Stimulated activated CD4-positive, alpha-beta T cell treated with anti-CD3 and anti-CD28 coated beads, Interleukin-15, amount 100 ng/mL, for 24 hours (primary cell): ENCODE results near the gene MIPEP.
A peak's percentile ranks its signal among the peaks of the same experiment; 100 is the strongest.
"Not testable (repeated sequence)": the region's sequence is repeated elsewhere in the genome, so short reads cannot be mapped to it uniquely, and the experiment has no call there.

Experiments used
- DNase-seq: peaks from one replicate; pipeline ENCODE4 v3.0.0-alpha.2; 2020

The MIPEP gene

DNA sequence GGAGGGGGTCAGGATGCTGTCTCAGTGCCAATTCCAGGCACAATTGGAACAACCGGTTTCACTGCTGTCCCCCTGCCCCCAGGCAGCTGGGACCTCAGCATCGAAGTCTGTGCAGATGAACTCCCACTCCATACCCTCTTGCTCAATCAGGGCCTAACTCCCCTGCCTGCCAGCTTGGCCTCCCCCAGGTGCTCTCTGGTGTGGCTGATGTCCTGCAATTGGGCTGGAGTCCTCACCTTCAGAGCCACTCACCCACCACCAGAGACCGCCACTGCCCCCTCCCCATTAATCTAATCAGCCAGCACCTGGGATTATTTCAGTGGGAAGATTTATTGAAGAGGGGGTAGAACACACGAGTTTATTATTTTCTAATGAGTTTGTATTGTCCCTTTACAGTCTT is 118.8 kb downstream of the MIPEP start:
- DNase-seq = no peak

GRCh38 chr13:23769401-23769800 is 119.8 kb downstream of the MIPEP start:
- no peak for DNase-seq

DNA sequence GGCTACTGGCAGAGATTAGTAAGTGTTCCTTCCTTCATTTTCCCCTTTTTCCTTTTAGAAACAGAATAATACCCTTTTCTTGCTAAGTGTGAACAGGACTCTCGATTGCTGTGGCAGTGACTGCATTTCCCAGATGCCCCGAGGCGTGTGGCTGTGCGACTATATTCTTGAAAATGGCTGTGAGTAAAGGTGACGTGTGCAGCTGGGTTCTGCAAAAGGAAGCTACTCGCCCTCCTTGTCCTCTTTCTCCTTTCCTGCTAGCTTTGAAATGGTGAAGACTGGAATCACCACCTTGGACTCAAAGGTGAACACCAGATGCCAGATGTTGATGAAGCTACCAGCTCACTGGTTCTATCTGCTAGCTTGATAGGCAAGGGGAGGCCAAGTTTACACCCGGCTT is 121.4 kb downstream of the MIPEP start:
- DNase-seq = no peak

DNA sequence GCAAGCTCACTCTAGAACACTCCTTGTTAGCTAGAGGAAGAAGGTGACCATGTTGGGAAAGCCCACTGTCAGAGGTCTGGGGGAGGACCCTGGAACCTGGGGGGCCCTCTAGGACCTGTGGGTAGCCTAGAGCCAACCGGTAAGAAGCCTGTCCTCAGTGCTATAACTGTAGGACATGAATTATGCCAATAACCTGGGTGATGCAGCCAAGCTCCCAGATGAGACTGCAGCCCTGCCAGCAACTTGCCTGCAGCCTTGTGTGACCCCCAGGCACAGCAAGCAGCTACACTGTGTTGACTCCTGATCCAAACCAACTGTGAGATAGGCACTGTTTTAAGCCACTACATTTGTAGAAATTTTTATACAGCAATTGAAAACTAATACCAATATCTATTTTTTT is 122.3 kb downstream of the MIPEP start:
- no peak for DNase-seq

- no peak for DNase-seq
Observed at GRCh38 chr13:23766283-23766682, 122.9 kb downstream of the MIPEP start.

GRCh38 chr13:23765531-23765930 is 123.7 kb downstream of the MIPEP start:
- DNase-seq = no peak

GRCh38 chr13:23763318-23763717 is 125.9 kb downstream of the MIPEP start:
- no peak for DNase-seq

- not testable (repeated sequence) for DNase-seq
Observed at GRCh38 chr13:23761760-23762159, 127.4 kb downstream of the MIPEP start.

DNA sequence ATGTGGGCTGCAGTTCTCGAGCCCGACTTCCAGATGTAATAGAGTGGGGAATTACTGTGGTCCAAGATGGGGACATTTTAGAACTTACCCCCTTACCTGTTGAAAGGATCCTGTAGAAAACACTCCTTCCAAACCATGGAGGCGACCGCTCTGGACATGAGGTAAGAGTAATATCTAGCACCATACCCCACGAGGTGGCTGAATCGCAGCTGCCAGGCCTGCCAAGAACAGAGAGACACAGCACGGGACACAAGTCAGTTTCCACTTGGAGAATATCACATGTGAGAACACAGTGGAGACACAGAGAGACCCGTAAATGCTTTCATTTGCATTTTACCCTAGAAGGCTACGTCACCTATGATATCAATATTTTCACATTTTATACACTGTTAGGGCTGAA is 129.2 kb downstream of the MIPEP start:
- no peak for DNase-seq

GRCh38 chr13:23758798-23759527 is 130.2 kb downstream of the MIPEP start:
- DNase-seq = no peak

DNA sequence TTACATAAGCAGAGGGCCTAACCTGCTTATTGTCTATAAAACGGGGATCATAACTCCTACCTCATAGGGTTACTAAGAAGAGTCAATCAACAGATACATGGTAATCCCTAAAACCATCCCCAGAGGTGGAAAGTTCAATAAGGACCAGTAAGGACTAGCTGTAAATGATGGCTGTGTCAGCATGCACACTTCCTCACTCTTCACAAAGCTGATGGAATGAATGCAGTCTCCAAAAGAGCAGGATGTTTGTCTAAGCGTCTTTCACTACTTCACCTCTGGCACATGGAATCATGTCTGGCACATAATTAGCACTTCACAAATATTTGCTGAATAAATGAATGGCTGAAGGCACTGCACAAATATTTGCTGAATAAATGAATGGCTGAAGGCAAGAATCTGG is 134.2 kb downstream of the MIPEP start:
- no peak for DNase-seq

DNA sequence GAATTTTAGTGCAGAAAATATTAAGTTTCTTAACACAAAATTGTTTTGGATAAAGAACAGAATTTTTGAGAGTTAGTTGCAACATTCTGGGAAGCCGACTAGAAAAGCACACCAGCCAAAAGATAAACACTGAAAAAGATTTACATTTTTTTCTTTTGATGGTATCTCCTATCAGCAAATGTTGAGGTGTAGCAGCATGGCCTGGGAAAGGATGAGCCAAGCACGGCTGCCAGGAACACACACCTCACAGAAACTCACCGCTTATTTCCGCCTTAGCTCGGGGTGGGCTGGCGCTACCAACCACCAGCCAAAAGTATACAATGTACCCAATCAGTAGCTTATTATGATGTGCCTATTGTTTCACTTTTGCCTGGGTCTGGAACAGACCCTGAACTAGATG is 134.7 kb downstream of the MIPEP start:
- peak; percentile 27 for DNase-seq

GRCh38 chr13:23753458-23753857 is 135.7 kb downstream of the MIPEP start:
- DNase-seq = no peak

DNA sequence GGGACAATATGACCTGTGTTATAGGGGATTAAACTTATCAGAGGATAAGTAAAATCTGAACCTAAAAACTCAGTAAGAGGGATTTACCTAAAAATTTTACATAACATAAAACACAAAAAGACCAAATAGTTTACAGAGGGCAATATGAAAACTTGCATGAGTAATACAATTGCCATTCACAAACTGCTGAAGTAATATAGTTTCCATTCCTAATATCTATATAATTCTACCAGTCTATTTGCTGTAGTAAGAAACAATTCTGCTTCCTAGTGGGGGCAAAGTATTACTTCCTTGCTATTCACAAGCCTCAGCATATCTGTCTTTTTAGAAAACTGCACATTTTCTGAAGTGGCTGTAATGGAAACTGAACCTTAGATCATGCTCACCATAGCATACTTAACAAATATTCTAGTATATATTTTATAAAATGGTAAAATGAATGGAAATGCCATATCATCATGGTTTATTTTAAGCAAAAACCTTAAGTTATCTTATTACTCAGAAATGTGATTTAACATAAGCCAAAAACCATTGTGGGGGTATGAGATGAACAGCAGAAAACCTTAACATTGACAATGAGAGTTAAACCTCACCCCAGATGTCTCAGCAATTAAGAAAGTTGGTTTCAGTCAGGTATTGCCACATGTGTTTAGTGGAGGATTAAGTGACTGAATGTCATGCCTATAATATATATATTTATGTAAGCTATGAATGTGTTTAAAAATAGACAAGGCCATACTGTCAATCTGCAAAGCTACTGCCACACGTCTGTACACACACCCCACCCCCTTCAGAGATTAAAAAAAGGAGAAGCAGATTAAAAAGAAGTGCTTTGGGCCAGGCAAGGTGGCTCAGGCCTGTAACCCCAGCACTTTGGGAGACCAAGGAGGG is 136.8 kb downstream of the MIPEP start:
- DNase-seq = no peak

DNA sequence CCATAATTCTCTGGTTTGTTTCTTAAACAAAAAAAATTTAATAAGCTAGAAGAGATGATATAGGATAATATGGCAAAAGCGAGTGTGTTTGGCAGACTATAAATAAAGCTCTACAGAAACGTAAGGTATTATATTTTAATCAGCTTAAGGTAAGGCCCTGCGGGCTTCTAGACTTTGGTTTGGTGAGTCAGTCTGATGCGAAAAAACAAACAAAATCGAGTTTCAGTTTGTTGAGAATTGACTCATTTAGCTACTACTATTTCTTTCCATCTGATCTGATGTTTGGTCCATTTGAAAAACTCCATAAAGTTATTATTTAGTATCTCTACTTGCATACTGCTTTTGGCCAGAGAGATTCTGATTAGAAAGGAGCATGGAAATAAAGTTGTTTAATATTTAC is 138.0 kb downstream of the MIPEP start:
- DNase-seq = no peak

DNA sequence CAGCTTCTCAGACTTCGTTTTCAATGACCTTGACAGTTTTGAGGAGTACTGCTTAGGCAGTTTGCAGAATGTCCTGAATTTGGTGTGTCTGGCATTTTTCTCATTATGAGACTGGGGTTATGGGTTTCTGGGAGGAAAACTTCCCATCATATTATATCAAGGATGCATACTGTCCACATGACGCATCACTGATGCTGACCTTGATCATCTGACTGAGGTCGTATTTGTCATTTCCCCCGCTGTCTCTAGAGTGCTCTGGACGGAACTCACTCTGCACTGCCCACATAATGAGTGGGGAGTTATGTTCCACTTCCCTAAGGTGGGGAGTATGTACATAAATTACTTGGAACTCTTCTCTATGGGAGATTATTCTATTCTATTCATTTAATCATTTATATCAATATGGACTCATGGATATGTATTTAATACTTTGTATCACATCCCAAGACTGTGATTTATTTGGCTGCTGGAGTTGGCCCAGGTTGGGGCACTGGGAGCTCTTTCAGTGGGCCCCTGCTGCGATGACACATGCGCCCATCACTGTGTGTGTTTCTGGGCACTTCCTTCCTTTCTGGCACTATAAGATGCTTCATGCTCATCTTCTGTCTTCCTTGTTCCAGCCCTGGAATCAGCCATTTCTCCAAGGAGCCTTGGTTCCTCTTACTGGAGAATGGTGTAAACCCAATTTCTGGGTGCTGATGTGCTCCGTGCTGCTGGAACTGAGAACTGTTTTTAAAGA is 138.6 kb downstream of the MIPEP start:
- DNase-seq = peak; percentile 31

DNA sequence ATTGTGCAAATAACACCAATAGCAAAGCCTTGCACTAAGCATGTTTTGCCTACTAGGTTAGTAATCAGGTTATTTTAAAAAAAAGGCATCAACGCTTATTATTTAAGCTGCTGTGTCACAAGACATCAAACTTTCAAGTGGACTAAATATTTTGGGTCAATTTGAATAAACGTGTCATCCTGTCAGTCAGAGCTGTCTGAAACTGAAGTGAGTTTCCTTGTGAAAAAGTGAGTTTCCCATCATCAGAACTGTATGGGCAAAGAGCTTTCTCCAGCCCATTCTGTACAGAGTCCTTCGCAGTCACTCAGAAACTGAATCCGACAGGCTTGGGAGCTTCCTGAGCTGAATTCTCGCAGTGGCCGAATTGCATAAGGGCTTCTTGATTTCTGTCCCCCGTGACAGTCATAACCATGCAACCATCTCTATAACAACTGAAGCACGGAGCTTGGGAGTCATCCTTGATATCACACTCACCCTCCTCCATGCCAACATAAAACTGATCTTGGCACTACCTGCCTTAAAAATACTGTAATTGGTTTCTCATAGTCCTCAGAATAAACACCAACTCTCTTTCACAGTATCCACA is 139.8 kb downstream of the MIPEP start:
- DNase-seq = no peak

DNA sequence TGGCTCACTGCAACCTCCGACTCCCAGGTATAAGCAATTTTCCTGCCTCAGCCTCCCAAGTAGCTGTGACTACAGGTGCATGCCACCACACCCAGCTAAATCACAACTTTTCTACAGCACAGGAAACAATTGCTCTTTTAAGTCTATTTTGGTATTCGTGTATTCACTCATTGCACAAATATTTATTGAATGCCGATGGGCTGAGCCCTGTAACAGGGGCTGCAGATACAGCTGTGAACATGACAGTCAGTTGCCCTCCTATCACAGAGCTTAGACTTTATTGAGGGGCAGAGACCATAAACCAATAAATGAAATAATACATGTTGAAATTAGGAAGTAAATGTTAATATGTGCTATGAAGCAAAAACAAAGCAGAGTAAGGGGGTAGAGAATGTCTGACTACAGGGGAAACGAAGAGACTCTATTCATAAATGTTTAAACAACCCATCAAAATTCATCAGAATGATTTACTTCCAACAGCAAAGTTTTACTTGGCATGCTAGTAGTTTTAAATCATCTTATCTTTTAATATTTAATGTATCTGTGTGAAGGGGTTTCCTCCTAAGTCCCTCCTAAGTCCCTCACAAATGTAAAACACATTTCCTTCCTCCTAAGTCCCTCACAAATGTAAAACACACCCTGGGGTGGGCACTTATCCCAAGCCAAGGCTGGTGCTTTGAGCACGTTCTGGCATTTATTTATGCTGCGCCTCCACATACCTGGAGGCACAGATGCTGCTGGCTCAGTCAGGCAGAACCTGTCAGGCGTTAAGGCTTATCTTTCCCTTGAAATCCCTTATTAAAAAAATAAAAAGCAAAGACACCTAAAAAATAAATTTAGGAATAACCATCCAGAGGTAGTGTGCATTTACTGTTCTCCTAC is 140.8 kb downstream of the MIPEP start:
- DNase-seq = no peak

DNA sequence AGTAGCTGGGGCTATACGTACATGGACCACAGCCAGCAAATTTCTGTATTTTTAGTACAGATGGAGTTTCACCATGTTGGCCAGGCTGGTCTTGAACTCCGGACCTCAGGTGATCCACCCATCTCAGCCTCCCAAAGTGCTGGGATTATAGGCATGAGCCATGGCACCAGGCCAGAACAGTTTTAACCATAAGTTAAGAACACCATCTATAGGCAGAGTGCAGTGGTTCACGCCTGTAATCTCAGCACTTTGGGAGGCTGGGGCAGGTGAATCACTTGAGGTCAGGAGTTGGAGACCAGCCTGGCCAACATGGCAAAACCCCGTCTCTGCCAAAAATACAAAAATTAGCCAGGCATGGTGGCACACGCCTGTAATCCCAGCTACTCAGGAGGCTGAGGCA is 143.1 kb downstream of the MIPEP start:
- DNase-seq = not testable (repeated sequence)

- DNase-seq = no peak
Observed at GRCh38 chr13:23744315-23744714, 144.9 kb downstream of the MIPEP start.

- DNase-seq = peak; percentile 15
Observed at GRCh38 chr13:23743278-23744076, 145.7 kb downstream of the MIPEP start.
